ENCODE measurements around the gene TMEM220.

Gene TMEM220

DNA sequence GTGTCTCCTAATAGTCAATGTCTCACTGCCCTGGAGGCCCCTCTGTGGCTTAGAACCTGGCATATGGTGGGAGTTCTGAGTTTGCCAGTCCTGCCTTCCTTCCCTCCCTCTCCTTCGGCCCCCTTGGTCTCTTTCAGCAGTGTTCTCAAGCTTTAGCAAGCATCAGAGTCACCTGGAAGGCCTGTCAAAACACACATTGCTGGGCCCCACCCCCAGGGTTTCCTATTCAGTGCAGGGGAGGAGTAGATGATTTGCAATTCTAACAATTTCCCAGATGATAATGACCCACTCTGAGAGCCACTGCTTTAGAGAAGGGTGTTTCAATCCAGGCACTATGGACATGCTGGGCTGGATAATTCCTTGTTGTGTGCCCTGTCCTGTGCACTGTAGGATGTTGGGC is 26.4 kb upstream of the TMEM220 start:
- no CpG with 5 or more reads among the region's 1 CpG for WGBS (ENCODE audit: insufficient coverage)
- CTCF ChIA-PET = interaction anchor here (2.8 kb wide), 1 partner anchor 19 kb away, joined by 11 read pairs; no protein-coding TSS in a partner anchor
- no peaks in the 10 kb centered on the region for H3K27me3 ChIP-seq (replicated peaks in 2 of 5; ENCODE audit: control insufficient read depth in 4 of 5, insufficient read depth in 5 of 5, low read length in 4 of 5)
- no peak overlapping the region for H3K27ac ChIP-seq (ENCODE audit: insufficient read depth in 1 of 2, low read depth in 1 of 2, low read length in 2 of 2, poor library complexity in 1 of 2, severe bottlenecking in 2 of 2)
- no peak for DNase-seq
- H3K9me3 ChIP-seq (ENCODE audit: control extremely low read depth in 1 of 5, control insufficient read depth in 4 of 5, insufficient read depth in 2 of 5, low read depth in 1 of 5, low read length in 4 of 5) = no peaks in the 10 kb centered on the region
- POLR2A ChIA-PET = interaction anchor here (0.6 kb wide), 1 partner anchor 122 kb away, joined by 4 read pairs; no protein-coding TSS in a partner anchor
- peaks cover 0 to 11% (median 4%) of the 10 kb centered on the region in 4 experiments for H3K36me3 ChIP-seq (ENCODE audit: control insufficient read depth in 4 of 4, insufficient read depth in 4 of 4, low read length in 3 of 4)
- no peak overlapping the region for H3K4me3 ChIP-seq (ENCODE audit: control insufficient read depth in 1 of 7, extremely low read depth in 1 of 7, insufficient read depth in 4 of 7, low read depth in 2 of 7, low read length in 6 of 7)
- H3K4me1 ChIP-seq (ENCODE audit: control extremely low read depth in 1 of 4, control insufficient read depth in 4 of 4, insufficient read depth in 4 of 4, low read length in 3 of 4) = no peaks in the 10 kb centered on the region

DNA sequence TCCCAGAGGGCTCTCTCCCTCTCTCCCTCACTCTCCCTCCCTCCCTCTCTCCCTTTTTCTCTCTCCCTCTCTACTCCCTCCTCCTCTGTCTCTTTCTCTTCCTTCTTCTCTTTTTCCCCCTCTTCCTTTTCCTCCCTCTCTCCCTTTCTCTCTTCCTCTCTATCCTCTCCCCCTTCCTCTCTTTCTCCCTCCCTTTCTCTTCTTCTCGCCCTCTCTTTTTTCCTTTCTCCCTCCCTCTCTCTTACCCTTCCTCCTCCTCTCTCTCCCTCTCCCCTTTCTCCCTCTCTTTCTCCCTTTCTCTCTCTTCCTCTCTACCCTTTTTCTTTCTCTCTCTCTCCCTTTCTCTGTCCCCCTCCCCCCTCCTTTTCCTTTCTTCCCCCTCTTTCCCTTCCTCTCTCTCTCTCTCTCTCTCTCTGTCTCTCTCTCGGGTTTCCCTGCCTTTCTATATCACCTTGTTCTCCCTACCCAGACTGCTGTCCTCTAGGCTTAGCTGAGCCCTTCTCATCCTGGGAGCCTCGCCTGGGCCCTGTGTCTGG is 25.8 kb upstream of the TMEM220 start:
- DNase-seq = no peak
- no peak overlapping the region for H3K27ac ChIP-seq (ENCODE audit: insufficient read depth in 1 of 2, low read depth in 1 of 2, low read length in 2 of 2, poor library complexity in 1 of 2, severe bottlenecking in 2 of 2)
- no peak overlapping the region for H3K4me3 ChIP-seq (ENCODE audit: control insufficient read depth in 1 of 7, extremely low read depth in 1 of 7, insufficient read depth in 4 of 7, low read depth in 2 of 7, low read length in 6 of 7)
- POLR2A ChIA-PET = interaction anchor here (0.6 kb wide), 1 partner anchor 123 kb away, joined by 4 read pairs; no protein-coding TSS in a partner anchor
- H3K36me3 ChIP-seq (ENCODE audit: control insufficient read depth in 4 of 4, insufficient read depth in 4 of 4, low read length in 3 of 4) = peaks cover 0 to 11% (median 4%) of the 10 kb centered on the region in 4 experiments
- WGBS (ENCODE audit: insufficient coverage) = 88% methylated on average over 2 of the region's 3 CpGs
- CTCF ChIA-PET = interaction anchor here (2.0 to 2.8 kb wide), 2 partner anchors 18 to 24 kb away, joined by 5 to 11 read pairs; no protein-coding TSS in a partner anchor
- H3K9me3 ChIP-seq (ENCODE audit: control extremely low read depth in 1 of 5, control insufficient read depth in 4 of 5, insufficient read depth in 2 of 5, low read depth in 1 of 5, low read length in 4 of 5) = no peaks in the 10 kb centered on the region
- no peaks in the 10 kb centered on the region for H3K27me3 ChIP-seq (replicated peaks in 2 of 5; ENCODE audit: control insufficient read depth in 4 of 5, insufficient read depth in 5 of 5, low read length in 4 of 5)
- H3K4me1 ChIP-seq (ENCODE audit: control extremely low read depth in 1 of 4, control insufficient read depth in 4 of 4, insufficient read depth in 4 of 4, low read length in 3 of 4) = no peaks in the 10 kb centered on the region

DNA sequence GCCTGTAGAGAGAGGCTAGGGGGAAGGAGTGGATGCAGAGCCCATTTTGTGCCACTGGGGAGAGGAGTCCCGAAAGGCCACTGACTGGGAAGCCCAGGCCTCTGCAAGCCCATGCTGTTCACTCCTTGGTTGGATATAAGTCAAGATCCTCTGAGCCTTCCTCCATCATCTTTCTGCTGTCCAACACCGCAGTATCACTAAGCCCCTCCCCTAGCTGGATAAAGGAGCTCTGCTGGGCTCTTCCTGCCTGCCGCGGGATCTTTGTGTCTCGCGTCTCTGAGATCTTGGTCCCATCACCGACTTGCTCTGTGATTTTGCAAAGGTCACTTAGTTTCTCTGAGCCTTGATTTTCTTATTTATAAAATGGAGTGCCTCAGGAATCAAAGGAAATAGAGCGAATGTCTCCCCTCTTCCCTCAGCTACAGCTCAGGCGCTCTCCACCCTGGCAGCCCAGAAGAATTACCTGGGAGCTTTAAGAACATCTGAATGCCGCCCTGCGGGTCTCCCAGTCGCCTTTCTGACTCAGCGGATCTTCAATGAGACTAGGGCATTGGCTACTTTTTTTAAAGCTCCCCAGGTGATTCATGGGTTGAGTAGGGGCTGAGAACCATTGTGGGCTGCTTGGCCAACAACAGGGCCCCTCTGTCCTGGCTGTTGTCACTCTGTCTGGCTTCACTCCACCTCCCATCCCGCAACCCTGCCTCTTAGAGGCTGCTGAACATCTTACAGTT is 25.2 kb upstream of the TMEM220 start:
- Histone ChIP-seq H3K4me3 (ENCODE audit: control insufficient read depth in 1 of 7, extremely low read depth in 1 of 7, insufficient read depth in 4 of 7, low read depth in 2 of 7, low read length in 6 of 7) (no peak overlapping the region), H3K4me1 (ENCODE audit: control extremely low read depth in 1 of 4, control insufficient read depth in 4 of 4, insufficient read depth in 4 of 4, low read length in 3 of 4) (no peaks in the 10 kb centered on the region), H3K27me3 (replicated peaks in 2 of 5; ENCODE audit: control insufficient read depth in 4 of 5, insufficient read depth in 5 of 5, low read length in 4 of 5) (no peaks in the 10 kb centered on the region), H3K36me3 (ENCODE audit: control insufficient read depth in 4 of 4, insufficient read depth in 4 of 4, low read length in 3 of 4) (peaks cover 0 to 11% (median 4%) of the 10 kb centered on the region in 4 experiments), H3K9me3 (ENCODE audit: control extremely low read depth in 1 of 5, control insufficient read depth in 4 of 5, insufficient read depth in 2 of 5, low read depth in 1 of 5, low read length in 4 of 5) (no peaks in the 10 kb centered on the region), H3K27ac (ENCODE audit: insufficient read depth in 1 of 2, low read depth in 1 of 2, low read length in 2 of 2, poor library complexity in 1 of 2, severe bottlenecking in 2 of 2) (no peak overlapping the region)
- ChIA-PET POLR2A (no interaction called here), CTCF (interaction anchor here (1.0 to 2.8 kb wide), 3 partner anchors 18 to 109 kb away, joined by 3 to 11 read pairs (median 5); no protein-coding TSS in a partner anchor)
- whole genome bisulfite sequencing (ENCODE audit: insufficient coverage) = 91% methylated on average over 13 of the region's 14 CpGs
- DNase-seq = no peak

DNA sequence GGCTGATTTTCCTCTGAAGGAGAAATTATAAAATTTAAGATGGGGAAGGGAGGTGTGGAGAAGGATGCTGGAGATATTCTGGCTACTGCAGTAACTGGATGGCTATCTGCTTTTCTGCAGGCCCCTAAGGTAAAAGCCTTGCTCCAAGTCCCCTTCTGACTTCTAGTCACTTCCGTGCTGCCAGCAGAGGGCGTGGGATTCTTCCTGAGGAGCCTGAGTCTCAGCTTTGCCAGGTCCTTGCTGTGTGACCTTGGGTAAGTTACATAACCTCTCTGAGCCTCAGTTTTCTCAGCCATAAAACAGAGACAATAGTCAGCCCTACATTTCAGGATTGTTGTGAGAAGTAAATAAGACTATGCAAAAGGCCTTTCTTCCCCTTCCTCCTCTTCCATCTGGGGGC is 24.3 kb upstream of the TMEM220 start:
- DNase-seq = peak in 2 of 3 donors; percentile 43 to 51
- Histone ChIP-seq H3K4me1 (ENCODE audit: control extremely low read depth in 1 of 4, control insufficient read depth in 4 of 4, insufficient read depth in 4 of 4, low read length in 3 of 4) (no peaks in the 10 kb centered on the region), H3K9me3 (ENCODE audit: control extremely low read depth in 1 of 5, control insufficient read depth in 4 of 5, insufficient read depth in 2 of 5, low read depth in 1 of 5, low read length in 4 of 5) (no peaks in the 10 kb centered on the region), H3K36me3 (ENCODE audit: control insufficient read depth in 4 of 4, insufficient read depth in 4 of 4, low read length in 3 of 4) (peaks cover 0 to 11% (median 4%) of the 10 kb centered on the region in 4 experiments), H3K4me3 (ENCODE audit: control insufficient read depth in 1 of 7, extremely low read depth in 1 of 7, insufficient read depth in 4 of 7, low read depth in 2 of 7, low read length in 6 of 7) (no peak overlapping the region), H3K27me3 (replicated peaks in 2 of 5; ENCODE audit: control insufficient read depth in 4 of 5, insufficient read depth in 5 of 5, low read length in 4 of 5) (no peaks in the 10 kb centered on the region), H3K27ac (ENCODE audit: insufficient read depth in 1 of 2, low read depth in 1 of 2, low read length in 2 of 2, poor library complexity in 1 of 2, severe bottlenecking in 2 of 2) (no peak overlapping the region)
- 64% methylated on average over 2 of the region's 2 CpGs for WGBS (ENCODE audit: insufficient coverage)
- ChIA-PET POLR2A (no interaction called here), CTCF (interaction anchor here (2.0 to 2.8 kb wide), 2 partner anchors 17 to 22 kb away, joined by 5 to 11 read pairs; no protein-coding TSS in a partner anchor)

DNA sequence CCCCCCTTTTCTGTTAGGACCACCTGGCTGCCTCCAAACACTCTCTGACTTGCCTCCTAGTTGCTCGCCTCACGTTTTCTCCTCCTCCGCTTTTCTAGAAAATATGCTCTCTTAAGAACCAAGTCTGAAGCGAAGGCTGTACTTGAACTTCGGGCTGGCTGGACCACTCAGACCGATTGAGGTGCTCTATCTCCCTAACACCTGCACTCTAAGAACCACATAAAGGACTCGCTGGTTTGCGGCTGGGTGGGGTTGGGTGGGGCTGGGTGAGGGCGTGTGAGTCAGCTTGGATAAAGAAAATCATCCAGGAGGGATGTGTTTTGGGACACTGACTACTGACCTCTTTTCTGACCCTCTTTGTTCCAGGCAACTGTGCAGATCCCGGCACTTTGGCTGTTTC is 22.9 kb upstream of the TMEM220 start:
- 88% methylated on average over 5 of the region's 10 CpGs for WGBS (ENCODE audit: insufficient coverage)
- peaks cover 0 to 11% (median 2%) of the 10 kb centered on the region in 4 experiments for H3K36me3 ChIP-seq (ENCODE audit: control insufficient read depth in 4 of 4, insufficient read depth in 4 of 4, low read length in 3 of 4)

DNA sequence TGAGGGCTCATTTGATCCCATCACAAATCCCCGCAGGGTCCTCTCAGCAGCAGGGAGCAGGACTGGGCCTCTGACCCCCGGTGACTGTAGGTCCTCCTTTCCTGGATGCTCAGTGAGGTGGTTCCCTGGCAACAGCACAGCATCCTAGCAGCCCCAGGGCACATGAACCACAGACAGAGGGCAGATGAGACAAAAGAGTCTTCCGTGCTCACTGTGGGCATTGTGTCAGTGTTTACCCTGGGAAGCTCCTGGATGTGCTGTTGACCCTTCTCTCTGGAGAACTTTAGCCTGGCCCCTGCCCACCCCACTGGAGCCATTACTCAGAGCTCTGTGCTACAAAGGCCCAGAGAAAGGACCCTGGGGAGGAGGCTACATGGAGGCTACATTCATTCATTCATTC is 21.7 kb upstream of the TMEM220 start:
- H3K4me1 ChIP-seq (ENCODE audit: control extremely low read depth in 1 of 4, control insufficient read depth in 4 of 4, insufficient read depth in 4 of 4, low read length in 3 of 4) = no peaks in the 10 kb centered on the region
- POLR2A ChIA-PET = no interaction called here
- H3K36me3 ChIP-seq (ENCODE audit: control insufficient read depth in 4 of 4, insufficient read depth in 4 of 4, low read length in 3 of 4) = peaks cover 0 to 5% (median 2%) of the 10 kb centered on the region in 4 experiments
- CTCF ChIA-PET = interaction anchor here (2.4 to 5.6 kb wide), 2 partner anchors 10 to 15 kb away, joined by 8 to 24 read pairs; no protein-coding TSS in a partner anchor
- no peak for DNase-seq
- H3K27me3 ChIP-seq (replicated peaks in 2 of 5; ENCODE audit: control insufficient read depth in 4 of 5, insufficient read depth in 5 of 5, low read length in 4 of 5) = no peaks in the 10 kb centered on the region
- 93% methylated on average over 3 of the region's 3 CpGs for WGBS (ENCODE audit: insufficient coverage)
- no peak overlapping the region for H3K27ac ChIP-seq (ENCODE audit: insufficient read depth in 1 of 2, low read depth in 1 of 2, low read length in 2 of 2, poor library complexity in 1 of 2, severe bottlenecking in 2 of 2)
- H3K9me3 ChIP-seq (ENCODE audit: control extremely low read depth in 1 of 5, control insufficient read depth in 4 of 5, insufficient read depth in 2 of 5, low read depth in 1 of 5, low read length in 4 of 5) = no peaks in the 10 kb centered on the region
- H3K4me3 ChIP-seq (ENCODE audit: control insufficient read depth in 1 of 7, extremely low read depth in 1 of 7, insufficient read depth in 4 of 7, low read depth in 2 of 7, low read length in 6 of 7) = no peak overlapping the region

More for the DNA sequence above, 22.9 kb upstream of the TMEM220 start:
- ChIA-PET CTCF (interaction anchor here (1.0 to 2.4 kb wide), 3 partner anchors 9 to 16 kb away, joined by 3 to 8 read pairs (median 4); no protein-coding TSS in a partner anchor), POLR2A (no interaction called here)
- H3K9me3 ChIP-seq (ENCODE audit: control extremely low read depth in 1 of 5, control insufficient read depth in 4 of 5, insufficient read depth in 2 of 5, low read depth in 1 of 5, low read length in 4 of 5) = no peaks in the 10 kb centered on the region
- no peaks in the 10 kb centered on the region for H3K4me1 ChIP-seq (ENCODE audit: control extremely low read depth in 1 of 4, control insufficient read depth in 4 of 4, insufficient read depth in 4 of 4, low read length in 3 of 4)
- H3K4me3 ChIP-seq (ENCODE audit: control insufficient read depth in 1 of 7, extremely low read depth in 1 of 7, insufficient read depth in 4 of 7, low read depth in 2 of 7, low read length in 6 of 7) = no peak overlapping the region
- no peaks in the 10 kb centered on the region for H3K27me3 ChIP-seq (replicated peaks in 2 of 5; ENCODE audit: control insufficient read depth in 4 of 5, insufficient read depth in 5 of 5, low read length in 4 of 5)
- DNase-seq = no peak
- no peak overlapping the region for H3K27ac ChIP-seq (ENCODE audit: insufficient read depth in 1 of 2, low read depth in 1 of 2, low read length in 2 of 2, poor library complexity in 1 of 2, severe bottlenecking in 2 of 2)

DNA sequence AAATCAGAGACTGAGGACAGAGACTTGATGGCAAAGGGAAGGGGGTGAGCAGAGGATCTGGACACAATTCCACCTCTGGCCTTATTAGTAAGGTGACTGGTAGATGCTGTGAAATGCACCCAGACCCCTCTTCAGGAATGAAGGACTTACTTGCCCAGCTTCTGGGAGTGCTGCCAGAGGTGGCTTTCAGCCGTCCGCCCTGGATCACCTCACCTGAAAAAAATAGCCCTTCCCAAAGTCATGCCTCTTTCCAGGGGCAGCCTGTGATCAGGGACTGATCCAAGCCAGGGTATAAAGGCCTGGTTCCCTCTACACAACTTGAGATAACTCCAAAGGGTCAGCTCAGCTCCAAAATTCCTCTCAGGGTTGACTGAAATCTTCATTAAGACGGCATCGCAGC is 20.4 kb upstream of the TMEM220 start:
- ChIA-PET POLR2A (no interaction called here), CTCF (interaction anchor here (1.0 to 5.6 kb wide), 2 partner anchors 14 to 16 kb away, joined by 3 to 24 read pairs; no protein-coding TSS in a partner anchor)
- no peak overlapping the region for H3K27ac ChIP-seq (ENCODE audit: insufficient read depth in 1 of 2, low read depth in 1 of 2, low read length in 2 of 2, poor library complexity in 1 of 2, severe bottlenecking in 2 of 2)

More for the DNA sequence above, 20.4 kb upstream of the TMEM220 start:
- no peak for DNase-seq
- WGBS (ENCODE audit: insufficient coverage) = 100% methylated on average over 4 of the region's 4 CpGs
- no peak overlapping the region for H3K4me3 ChIP-seq (ENCODE audit: control insufficient read depth in 1 of 7, extremely low read depth in 1 of 7, insufficient read depth in 4 of 7, low read depth in 2 of 7, low read length in 6 of 7)
- peaks cover 0 to under 1% (median 0%) of the 10 kb centered on the region in 4 experiments for H3K4me1 ChIP-seq (ENCODE audit: control extremely low read depth in 1 of 4, control insufficient read depth in 4 of 4, insufficient read depth in 4 of 4, low read length in 3 of 4)
- no peaks in the 10 kb centered on the region for H3K27me3 ChIP-seq (replicated peaks in 2 of 5; ENCODE audit: control insufficient read depth in 4 of 5, insufficient read depth in 5 of 5, low read length in 4 of 5)
- H3K36me3 ChIP-seq (ENCODE audit: control insufficient read depth in 4 of 4, insufficient read depth in 4 of 4, low read length in 3 of 4) = peaks cover 0 to 4% (median 0%) of the 10 kb centered on the region in 4 experiments
- H3K9me3 ChIP-seq (ENCODE audit: control extremely low read depth in 1 of 5, control insufficient read depth in 4 of 5, insufficient read depth in 2 of 5, low read depth in 1 of 5, low read length in 4 of 5) = no peaks in the 10 kb centered on the region

All from common myeloid progenitor, CD34-positive (primary cell).